Thoracic aorta (tissue), 2 donors: Measurements from ENCODE around the gene CCDC6. TPM values are rescaled to one million over a fixed set of nuclear protein-coding genes. Genes with fewer than 3 reads are reported as not detected.
A peak's percentile ranks its signal among the peaks of the same experiment; 100 is the strongest.

Source experiments
- ATAC-seq: fragments of 150-250 bp; one replicate; pipeline ENCODE4 v1.8.0; 2017; ENCODE audit warnings: low read depth; ENCODE audit not compliant: insufficient number of reproducible peaks, low FRiP score
- DNase-seq: peaks from one replicate; pipeline ENCODE4 v3.0.0-alpha.2; 2020; ENCODE audit warnings: low spot score
- H3K27ac ChIP-seq, 2 donors: fragments of 200-600 bp; sonication (generic); 1 replicate in 1 of 2; 2 replicates in 1 of 2; pipeline ENCODE4 v1.5.1; 2016; ENCODE audit warnings: mild to moderate bottlenecking in 2 of 2, moderate library complexity in 2 of 2
- H3K27me3 ChIP-seq: fragments of 200-600 bp; sonication (generic); replicated peaks from 2 replicates; pipeline ENCODE4 v1.6.0; 2016; ENCODE audit warnings: mild to moderate bottlenecking; ENCODE audit not compliant: insufficient read depth
- H3K36me3 ChIP-seq: fragments of 200-600 bp; sonication (generic); one replicate; pipeline ENCODE4 v1.5.1; 2016
- H3K4me1 ChIP-seq, 2 donors: fragments of 200-600 bp; sonication (generic); 1 replicate in 1 of 2; 2 replicates in 1 of 2; pipeline versions ENCODE4 v1.5.1 to v1.6.0; 2016; ENCODE audit warnings: low read depth in 2 of 2, mild to moderate bottlenecking in 1 of 2; ENCODE audit not compliant: control insufficient read depth in 1 of 2
- H3K4me3 ChIP-seq: fragments of 200-600 bp; sonication (generic); 2 replicates; pipeline ENCODE4 v1.5.1; 2016; ENCODE audit warnings: mild to moderate bottlenecking
- H3K9me3 ChIP-seq: fragments of 200-600 bp; sonication (generic); 2 replicates; pipeline ENCODE4 v1.5.1; 2016
- CTCF ChIP-seq: fragments of 200-600 bp; sonication (generic); IDR thresholded peaks from one replicate; pipeline ENCODE4 v1.5.1; 2019; ENCODE audit warnings: antibody characterized with exemption
- total RNA-seq, 2 donors: library from RNA; depleted of rRNA; stranded (reverse); fragments of >200 nt; gene quantifications; one replicate each; pipeline versions ENCODE4 v1.1.0 to v1.2.3, GENCODE V29; 2016

Gene CCDC6
- total RNA-seq, 2 donors from 2014 or later = 69.3 to 70.9 TPM

GRCh38 chr10:59907537-59907917 is 1.2 kb upstream of the CCDC6 start:
- H3K4me1 ChIP-seq = peaks cover 3 to 45% of the 10 kb centered on the region in 2 donors
- TF ChIP-seq CTCF = no peak
- DNase-seq (no peak), ATAC-seq (no peak)
- H3K27me3 ChIP-seq = no peaks in the 10 kb centered on the region
- H3K4me3 ChIP-seq = peak overlapping the region; percentile 95
- H3K9me3 ChIP-seq = no peaks in the 10 kb centered on the region
- H3K36me3 ChIP-seq = no peaks in the 10 kb centered on the region
- H3K27ac ChIP-seq = peak overlapping the region; percentile 95 to 98

GRCh38 chr10:59905731-59906416 is 482 bp downstream of the CCDC6 start:
- ATAC-seq = no peak
- Histone ChIP-seq H3K27me3 (no peaks in the 10 kb centered on the region), H3K4me1 (peaks cover 3 to 55% of the 10 kb centered on the region in 2 donors), H3K4me3 (peak overlapping the region; percentile 95), H3K36me3 (no peaks in the 10 kb centered on the region), H3K27ac (peak overlapping the region; percentile 95 to 98), H3K9me3 (no peaks in the 10 kb centered on the region)
- TF ChIP-seq CTCF = no peak
- DNase-seq = no peak

GRCh38 chr10:59905066-59905730 is 1.2 kb downstream of the CCDC6 start:
- TF ChIP-seq CTCF = no peak
- peak overlapping the region; percentile 95 for H3K4me3 ChIP-seq
- no peaks in the 10 kb centered on the region for H3K27me3 ChIP-seq
- ATAC-seq = no peak
- H3K27ac ChIP-seq = peak overlapping the region; percentile 95 to 98
- no peaks in the 10 kb centered on the region for H3K36me3 ChIP-seq
- peaks cover 9 to 57% of the 10 kb centered on the region in 2 donors for H3K4me1 ChIP-seq
- no peaks in the 10 kb centered on the region for H3K9me3 ChIP-seq
- DNase-seq = no peak

- ATAC-seq (no peak), DNase-seq (no peak)
- H3K27ac ChIP-seq = peak overlapping the region; percentile 95 to 98
- no peaks in the 10 kb centered on the region for H3K36me3 ChIP-seq
- no peak for TF ChIP-seq CTCF
- H3K4me1 ChIP-seq = peaks cover 11 to 63% of the 10 kb centered on the region in 2 donors
- H3K27me3 ChIP-seq = no peaks in the 10 kb centered on the region
- H3K4me3 ChIP-seq = peak overlapping the region; percentile 95
- no peaks in the 10 kb centered on the region for H3K9me3 ChIP-seq
Observed at GRCh38 chr10:59904426-59905065, 1.8 kb downstream of the CCDC6 start.

GRCh38 chr10:59903871-59904270 is 2.5 kb downstream of the CCDC6 start:
- TF ChIP-seq CTCF = no peak
- Histone ChIP-seq H3K27ac (peak overlapping the region; percentile 95 to 98), H3K27me3 (no peaks in the 10 kb centered on the region), H3K4me1 (peaks cover 14 to 70% of the 10 kb centered on the region in 2 donors), H3K4me3 (peak overlapping the region; percentile 95), H3K36me3 (no peaks in the 10 kb centered on the region), H3K9me3 (no peaks in the 10 kb centered on the region)
- no peak for DNase-seq
- no peak for ATAC-seq
